Cardiac muscle cell (in vitro differentiated cells and primary cell): Measurements from ENCODE around the gene GALNT8. TPM values are rescaled to one million over a fixed set of nuclear protein-coding genes. Genes with fewer than 3 reads are reported as not detected.

Experiments
- DNase-seq, 2 donors: peaks; one replicate each; pipeline versions ENCODE4 v3.0.0 to v3.0.0-alpha.2; 2010 to 2017; ENCODE audit warnings: low read depth in 1 of 2, low spot score in 1 of 2
- H3K27ac ChIP-seq: fragments of 200-600 bp; sonication (generic); 2 replicates; pipeline ENCODE4 v1.5.1; 2016
- H3K27me3 ChIP-seq: fragments of 200-600 bp; sonication (generic); 2 replicates; pipeline ENCODE4 v1.6.0; 2016; ENCODE audit warnings: control low read depth
- H3K36me3 ChIP-seq: fragments of 200-600 bp; sonication (generic); 2 replicates; pipeline ENCODE4 v1.5.1; 2016; ENCODE audit warnings: control low read depth
- H3K4me1 ChIP-seq: fragments of 200-600 bp; sonication (generic); 2 replicates; pipeline ENCODE4 v1.8.1; 2017; ENCODE audit warnings: low read depth, mild to moderate bottlenecking, mixed run types
- H3K4me3 ChIP-seq: fragments of 200-600 bp; sonication (generic); 2 replicates; pipeline ENCODE4 v1.5.1; 2016; ENCODE audit warnings: mild to moderate bottlenecking
- H3K9me3 ChIP-seq: fragments of 200-600 bp; sonication (generic); 2 replicates; pipeline ENCODE4 v1.5.1; 2017; ENCODE audit warnings: low read depth, mild to moderate bottlenecking, control low read depth
- polyA plus RNA-seq: library from polyadenylated mRNA; unstranded; fragments of >200 nt; fragmentation: Nextera tagmentation; extraction: Ambion mirVana; gene quantifications from 2 replicates; pipeline ENCODE4 v1.2.1, GENCODE V29; 2016
- total RNA-seq: library from RNA; depleted of rRNA; stranded (reverse); fragments of >200 nt; gene quantifications from 2 replicates; pipeline ENCODE4 v1.2.3, GENCODE V29; 2016
- TF ChIP-seq, protein P1 (sequence below): IDR thresholded peaks from 2 replicates; pipeline ENCODE4 v1.5.1; 2012; ENCODE audit warnings: low read depth, mild to moderate bottlenecking, low read length

Gene GALNT8
- total and polyA plus RNA-seq, 2 experiments from 2014 or later, result 2.7 to 4.2 TPM

DNA sequence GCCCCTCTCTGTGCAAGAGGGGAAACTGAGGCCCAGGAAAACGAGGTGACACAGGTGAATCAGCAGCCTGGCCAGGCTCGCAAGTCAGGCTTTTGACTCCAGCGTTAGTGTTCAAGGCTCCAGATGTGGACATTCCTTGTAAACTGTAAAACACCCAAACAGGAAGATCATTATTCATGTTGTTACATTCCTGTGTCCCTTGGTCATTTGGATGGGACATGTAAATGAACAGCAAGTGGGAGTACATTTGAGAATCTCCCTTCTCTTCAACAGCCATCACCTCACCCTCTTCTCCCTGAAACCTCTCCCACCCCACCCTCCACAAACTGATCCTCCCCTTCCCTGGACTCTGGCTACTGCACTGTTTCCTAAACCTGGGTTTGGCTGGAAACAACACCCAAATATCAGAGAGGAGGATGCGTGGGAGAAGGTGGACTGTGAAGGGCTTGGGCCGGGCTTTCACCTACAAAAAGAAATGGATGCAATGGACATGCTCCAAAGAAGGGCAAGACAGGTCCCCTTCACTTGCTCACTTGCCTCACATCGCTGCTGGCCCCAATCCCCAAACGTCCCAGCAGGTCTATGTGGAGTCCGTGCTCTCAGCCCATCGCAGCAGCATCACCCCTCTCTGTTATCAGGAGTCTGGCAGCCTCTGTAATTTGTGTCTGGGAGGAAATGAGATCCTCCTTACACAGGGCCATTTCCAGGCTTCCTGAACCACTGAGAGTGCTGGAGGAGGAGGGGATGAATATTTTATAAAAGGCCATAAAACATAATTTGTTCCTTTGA lies 76.7 kb downstream of the GALNT8 start:
- Histone ChIP-seq H3K4me1 (no peaks in the 10 kb centered on the region), H3K9me3 (no peaks in the 10 kb centered on the region), H3K27ac (no peak overlapping the region), H3K36me3 (no peaks in the 10 kb centered on the region), H3K4me3 (no peak overlapping the region), H3K27me3 (peaks cover 7% of the 10 kb centered on the region)
- DNase-seq, result no peak
- TF ChIP-seq, protein P1, sequence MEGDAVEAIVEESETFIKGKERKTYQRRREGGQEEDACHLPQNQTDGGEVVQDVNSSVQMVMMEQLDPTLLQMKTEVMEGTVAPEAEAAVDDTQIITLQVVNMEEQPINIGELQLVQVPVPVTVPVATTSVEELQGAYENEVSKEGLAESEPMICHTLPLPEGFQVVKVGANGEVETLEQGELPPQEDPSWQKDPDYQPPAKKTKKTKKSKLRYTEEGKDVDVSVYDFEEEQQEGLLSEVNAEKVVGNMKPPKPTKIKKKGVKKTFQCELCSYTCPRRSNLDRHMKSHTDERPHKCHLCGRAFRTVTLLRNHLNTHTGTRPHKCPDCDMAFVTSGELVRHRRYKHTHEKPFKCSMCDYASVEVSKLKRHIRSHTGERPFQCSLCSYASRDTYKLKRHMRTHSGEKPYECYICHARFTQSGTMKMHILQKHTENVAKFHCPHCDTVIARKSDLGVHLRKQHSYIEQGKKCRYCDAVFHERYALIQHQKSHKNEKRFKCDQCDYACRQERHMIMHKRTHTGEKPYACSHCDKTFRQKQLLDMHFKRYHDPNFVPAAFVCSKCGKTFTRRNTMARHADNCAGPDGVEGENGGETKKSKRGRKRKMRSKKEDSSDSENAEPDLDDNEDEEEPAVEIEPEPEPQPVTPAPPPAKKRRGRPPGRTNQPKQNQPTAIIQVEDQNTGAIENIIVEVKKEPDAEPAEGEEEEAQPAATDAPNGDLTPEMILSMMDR, result no peak

DNA sequence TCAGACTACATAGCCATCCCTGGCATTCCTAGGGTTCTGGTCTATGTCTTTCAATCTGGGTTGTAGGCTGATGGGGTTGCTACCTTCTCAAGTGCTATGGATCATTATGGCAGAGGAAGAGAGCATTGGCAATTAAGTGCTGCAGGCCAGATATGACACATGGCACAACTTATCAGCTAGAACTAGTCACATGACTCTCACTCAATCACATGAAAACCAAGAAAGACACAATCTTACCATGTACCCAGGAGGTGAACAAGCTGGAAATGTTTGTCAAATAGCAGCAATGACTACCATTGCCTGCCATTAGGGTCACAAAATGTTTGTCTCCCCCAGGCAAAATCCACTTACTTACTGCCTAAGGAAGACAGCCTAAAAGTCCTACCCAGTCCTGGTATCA lies 80.4 kb downstream of the GALNT8 start:
- TF ChIP-seq, protein P1, result no peak
- H3K9me3 ChIP-seq, result no peaks in the 10 kb centered on the region
- no peaks in the 10 kb centered on the region for H3K36me3 ChIP-seq
- H3K27ac ChIP-seq, result no peak overlapping the region
- H3K4me1 ChIP-seq, result no peaks in the 10 kb centered on the region
- H3K4me3 ChIP-seq, result no peak overlapping the region
- peaks cover 7% of the 10 kb centered on the region for H3K27me3 ChIP-seq
- no peak for DNase-seq

DNA sequence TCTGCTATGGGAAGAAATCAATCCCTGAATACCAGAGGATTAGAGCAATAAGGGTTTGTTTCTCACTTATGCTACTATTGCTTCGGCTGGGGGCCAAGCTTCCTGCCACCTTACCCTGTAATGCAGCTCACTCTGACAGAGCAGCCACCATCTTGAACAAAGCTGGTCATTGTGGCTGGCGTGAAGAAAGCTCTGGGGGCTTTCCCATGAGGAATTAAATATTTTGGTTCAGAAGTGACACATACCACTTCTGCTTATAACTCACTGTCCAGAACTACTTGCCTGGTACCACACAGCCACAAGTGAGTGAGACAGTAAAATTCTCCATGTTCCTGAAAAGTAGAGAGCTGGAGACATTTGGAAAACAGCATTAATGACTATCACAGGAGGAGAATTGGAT lies 82.6 kb downstream of the GALNT8 start:
- Histone ChIP-seq H3K27ac (no peak overlapping the region), H3K9me3 (no peaks in the 10 kb centered on the region), H3K4me3 (no peak overlapping the region), H3K36me3 (no peaks in the 10 kb centered on the region), H3K4me1 (no peaks in the 10 kb centered on the region), H3K27me3 (peaks cover 27% of the 10 kb centered on the region)
- TF ChIP-seq, protein P1, result no peak
- no peak for DNase-seq

DNA sequence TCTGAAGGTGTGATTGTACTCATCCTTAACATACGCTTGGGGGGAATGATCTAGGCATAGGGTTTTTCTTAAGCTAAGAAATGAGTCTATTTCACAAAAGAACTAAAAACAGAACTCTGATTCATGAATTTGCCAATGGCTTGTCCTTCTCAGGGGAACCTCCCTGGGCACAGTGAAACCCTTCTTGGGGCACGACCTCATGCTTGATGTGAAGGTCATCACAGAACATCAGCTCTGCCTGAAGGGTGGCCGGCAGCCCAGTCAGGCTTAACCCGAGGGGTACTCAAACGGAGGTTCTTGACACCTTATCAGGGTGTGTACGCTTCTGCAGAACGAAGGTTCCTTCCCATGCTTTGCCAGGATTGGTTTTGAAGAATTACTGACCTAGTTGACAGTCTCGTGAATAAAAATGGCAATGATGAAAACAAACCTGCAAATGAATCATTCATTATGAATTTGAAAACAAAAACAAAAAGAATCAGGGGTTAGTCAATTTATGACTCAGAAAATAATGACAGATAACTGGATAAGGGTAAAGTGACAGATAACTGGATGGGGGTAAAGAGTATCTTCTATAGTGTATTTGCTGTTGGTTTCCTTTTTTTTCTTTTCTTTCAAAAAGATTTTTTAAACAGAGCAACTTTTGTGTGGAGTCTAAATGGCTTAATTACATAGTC lies 86.4 kb downstream of the GALNT8 start:
- Histone ChIP-seq H3K9me3 (no peaks in the 10 kb centered on the region), H3K36me3 (no peaks in the 10 kb centered on the region), H3K4me3 (no peak overlapping the region), H3K4me1 (no peaks in the 10 kb centered on the region), H3K27me3 (peaks cover 57% of the 10 kb centered on the region), H3K27ac (no peak overlapping the region)
- TF ChIP-seq, protein P1, result no peak
- DNase-seq, result no peak

DNA sequence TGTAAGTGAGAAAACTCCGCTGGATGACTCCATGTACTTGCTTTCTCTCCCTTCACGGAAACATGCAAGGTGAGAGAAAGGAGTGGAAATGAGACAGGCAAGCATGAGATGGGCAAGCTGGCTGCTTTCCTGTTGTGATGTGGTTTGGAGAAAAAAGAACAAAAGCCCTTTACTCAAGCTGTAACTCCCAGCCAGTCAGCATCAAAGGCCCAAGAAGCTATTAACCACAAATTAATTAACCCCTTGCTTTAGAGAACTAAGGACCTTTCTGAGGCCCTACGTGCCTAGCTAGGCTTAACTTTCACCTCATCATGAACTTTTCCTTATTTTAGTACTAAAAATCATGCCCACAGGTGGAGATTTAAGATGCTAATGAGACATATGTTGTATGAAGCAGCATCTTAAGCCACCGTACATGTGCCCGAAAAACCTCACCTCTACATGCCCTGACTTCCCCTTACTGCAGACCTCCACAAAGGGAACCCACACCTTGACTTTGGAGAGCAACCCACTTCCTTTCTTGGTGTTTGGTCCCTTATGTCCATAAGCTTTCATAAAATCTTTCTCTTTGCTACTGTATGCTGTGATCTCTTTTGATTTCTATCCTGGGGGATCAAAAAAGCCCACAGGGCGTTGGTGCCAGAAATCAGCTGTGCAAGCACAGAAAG lies 87.0 kb downstream of the GALNT8 start:
- Histone ChIP-seq H3K27me3 (peaks cover 64% of the 10 kb centered on the region), H3K4me1 (no peaks in the 10 kb centered on the region)
- TF ChIP-seq, protein P1, result no peak

More for the DNA sequence above, 87.0 kb downstream of the GALNT8 start:
- H3K36me3 ChIP-seq, result no peaks in the 10 kb centered on the region
- no peak overlapping the region for H3K4me3 ChIP-seq
- H3K9me3 ChIP-seq, result no peaks in the 10 kb centered on the region
- no peak overlapping the region for H3K27ac ChIP-seq
- DNase-seq, result no peak
